ENCODE measurements around the gene MEDAG.
"Not testable (repeated sequence)": the region's sequence is repeated elsewhere in the genome, so short reads cannot be mapped to it uniquely, and the experiment has no call there.

The MEDAG gene

GRCh38 chr13:30907121-30907861 lies 1.2 kb downstream of the MEDAG start:
- DNase-seq (ENCODE audit: low spot score), result peak; percentile 27

- no peak for DNase-seq (ENCODE audit: low spot score)
Observed at GRCh38 chr13:30908416-30908980, 2.4 kb downstream of the MEDAG start.

GRCh38 chr13:30910676-30911075 lies 4.6 kb downstream of the MEDAG start:
- DNase-seq (ENCODE audit: low spot score), result no peak

- DNase-seq (ENCODE audit: low spot score), result no peak
Observed at GRCh38 chr13:30915691-30916541, 9.8 kb downstream of the MEDAG start.

GRCh38 chr13:30916991-30917390 lies 10.9 kb downstream of the MEDAG start:
- DNase-seq (ENCODE audit: low spot score), result no peak

GRCh38 chr13:30918662-30919405 lies 12.8 kb downstream of the MEDAG start:
- DNase-seq (ENCODE audit: low spot score), result no peak

- DNase-seq (ENCODE audit: low spot score), result no peak
Observed at GRCh38 chr13:30920162-30920909, 14.3 kb downstream of the MEDAG start.

GRCh38 chr13:30923418-30923817 lies 17.3 kb downstream of the MEDAG start:
- DNase-seq (ENCODE audit: low spot score), result no peak

GRCh38 chr13:30924721-30925120 lies 18.6 kb downstream of the MEDAG start:
- no peak for DNase-seq (ENCODE audit: low spot score)

- DNase-seq (ENCODE audit: low spot score), result no peak
Observed at GRCh38 chr13:30925429-30925828, 19.4 kb downstream of the MEDAG start.

GRCh38 chr13:30926781-30927180 lies 20.7 kb downstream of the MEDAG start:
- DNase-seq (ENCODE audit: low spot score), result no peak

GRCh38 chr13:30927188-30927587 lies 21.1 kb downstream of the MEDAG start:
- DNase-seq (ENCODE audit: low spot score), result not testable (repeated sequence)

GRCh38 chr13:30927595-30927994 lies 21.5 kb downstream of the MEDAG start:
- no peak for DNase-seq (ENCODE audit: low spot score)

GRCh38 chr13:30928978-30929377 lies 22.9 kb downstream of the MEDAG start:
- no peak for DNase-seq (ENCODE audit: low spot score)

- DNase-seq (ENCODE audit: low spot score), result peak; percentile 39
Observed at GRCh38 chr13:30932481-30933353, 26.6 kb downstream of the MEDAG start, which contains the start of gene TEX26. TSS of gene TEX26 (plus strand) at chr13:30932656. CDS start at chr13:30932716, 60 bp downstream.

- no peak for DNase-seq (ENCODE audit: low spot score)
Observed at GRCh38 chr13:30933354-30933670, 27.2 kb downstream of the MEDAG start.

- no peak for DNase-seq (ENCODE audit: low spot score)
Observed at GRCh38 chr13:30934381-30934780, 28.3 kb downstream of the MEDAG start.

GRCh38 chr13:30934803-30935202 lies 28.7 kb downstream of the MEDAG start:
- DNase-seq (ENCODE audit: low spot score), result no peak

GRCh38 chr13:30936971-30937370 lies 30.9 kb downstream of the MEDAG start:
- no peak for DNase-seq (ENCODE audit: low spot score)

GRCh38 chr13:30943881-30944280 lies 37.8 kb downstream of the MEDAG start:
- DNase-seq (ENCODE audit: low spot score), result no peak

All from AG08396 (cell line).